ENCODE measurements around the gene PRR20E.
"Not testable (repeated sequence)": the region's sequence is repeated elsewhere in the genome, so short reads cannot be mapped to it uniquely, and the experiment has no call there.

Gene PRR20E

DNA sequence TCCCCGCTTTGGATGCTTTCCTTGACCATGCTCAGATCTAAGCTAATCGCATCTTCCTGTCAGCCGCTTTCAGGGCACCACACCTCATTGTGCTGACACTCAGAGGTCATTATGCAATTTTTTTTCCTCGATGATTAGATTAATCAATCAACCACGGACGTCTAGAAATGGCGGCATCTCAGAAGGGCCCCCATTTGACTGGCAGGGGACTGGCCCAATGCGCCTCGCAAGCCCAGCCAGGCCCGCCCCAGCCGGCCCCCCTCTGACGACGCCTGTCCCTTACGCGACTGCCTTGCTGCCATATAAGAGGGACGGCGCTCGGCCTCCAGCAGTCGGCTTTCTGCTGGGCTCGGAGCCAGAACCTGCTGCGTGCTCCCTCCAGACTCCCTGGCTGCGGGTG, at the start of gene PRR20E:
Gene PRR20E (plus strand): TSS at position 301 of the 400 bp plus-strand sequence. CDS start 387 bp downstream, outside the sequence.
- DNase-seq, result not testable (repeated sequence)

DNA sequence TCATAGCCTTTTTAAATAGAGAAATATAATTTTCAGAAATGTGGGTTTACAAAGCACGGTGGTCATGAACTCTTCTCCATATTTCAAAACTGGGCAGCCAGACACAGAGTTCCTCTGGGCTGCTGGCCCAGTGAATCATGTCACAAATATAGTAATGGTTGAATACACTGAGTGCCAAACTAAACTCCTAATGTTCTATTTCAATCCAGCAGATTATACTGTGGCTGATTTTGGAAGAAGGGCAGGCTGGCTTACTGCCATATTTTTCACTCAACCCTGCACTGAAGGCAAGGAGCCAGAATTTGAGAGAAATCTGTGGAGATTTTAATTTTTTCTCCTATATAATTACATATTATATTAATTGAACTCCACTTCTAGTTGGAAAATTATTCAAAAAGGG, 43.3 kb upstream of the PRR20E start:
- DNase-seq, result no peak

DNA sequence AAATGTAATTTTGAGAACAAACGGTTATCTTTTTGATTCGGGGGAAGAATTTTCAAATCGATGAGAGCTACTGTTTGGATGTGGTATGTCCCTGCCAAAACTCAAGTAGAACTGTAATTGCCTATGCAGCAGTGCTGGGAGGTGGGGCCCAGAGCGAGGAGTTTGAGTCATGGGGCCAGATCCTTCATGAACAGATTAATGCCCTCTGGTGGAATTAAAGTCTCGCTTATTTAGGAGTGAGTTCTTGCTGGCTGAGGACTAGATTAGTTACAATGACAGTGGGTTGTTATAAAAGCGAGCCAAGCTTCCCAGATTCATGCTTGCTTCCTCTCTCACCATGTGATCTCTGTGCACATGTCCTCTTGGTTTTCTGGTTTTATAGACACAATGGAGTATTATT, 38.1 kb upstream of the PRR20E start:
- no peak for DNase-seq

DNA sequence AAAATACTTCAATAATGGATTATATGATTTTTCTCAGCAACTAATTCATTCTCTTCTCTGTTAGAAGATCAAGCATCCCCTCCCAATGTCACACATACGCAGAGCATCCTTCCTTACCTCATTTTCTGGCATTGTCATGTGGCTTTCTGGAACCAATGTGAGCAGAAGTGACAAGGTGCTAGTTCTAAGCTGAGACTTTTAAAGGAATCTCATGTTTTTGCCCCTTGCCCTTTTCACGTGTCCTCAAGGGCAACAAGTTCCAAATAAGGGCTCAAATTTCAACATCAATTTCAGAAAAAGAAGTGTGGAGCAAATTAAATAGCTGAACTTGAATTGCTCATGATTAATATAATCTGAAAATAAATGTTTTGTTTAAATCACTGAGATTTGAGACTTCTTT, 30.9 kb upstream of the PRR20E start:
- DNase-seq, result no peak

DNA sequence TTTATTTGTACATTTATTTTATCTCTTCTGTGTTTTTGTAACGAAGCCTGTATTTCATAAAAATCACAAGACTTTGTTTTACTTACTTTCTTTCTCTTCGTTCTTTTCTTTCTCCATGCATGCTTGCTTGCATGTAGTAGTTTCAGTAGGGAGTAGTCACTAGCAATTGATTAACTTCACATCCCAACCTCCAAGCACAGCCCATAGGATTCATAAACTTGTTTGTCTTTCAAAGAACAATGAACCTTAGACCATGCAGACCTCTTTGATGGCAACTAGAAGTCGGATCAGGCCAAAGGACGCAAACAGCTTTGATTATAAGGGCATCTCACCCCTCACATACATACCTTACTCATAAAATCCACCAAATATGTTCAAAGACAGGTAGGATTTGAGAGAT, 29.4 kb upstream of the PRR20E start:
- DNase-seq, result no peak

DNA sequence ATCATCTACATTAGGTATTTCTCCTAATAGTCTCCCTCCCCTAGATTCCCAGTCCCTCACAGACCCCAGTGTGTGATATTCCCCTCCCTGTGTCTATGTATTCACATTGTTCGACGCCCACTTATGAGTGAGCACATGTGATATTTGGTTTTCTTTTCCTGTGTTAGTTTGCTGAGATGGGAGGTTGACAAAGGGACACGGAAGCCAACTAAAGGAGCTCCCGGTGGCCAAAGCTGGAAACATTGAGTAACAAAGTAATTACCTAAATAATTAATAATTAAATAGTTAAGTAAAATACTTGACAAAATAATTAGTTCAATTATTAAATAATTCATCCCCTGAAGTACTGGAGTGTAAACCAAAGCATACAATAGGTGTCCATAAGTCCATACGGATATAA, 28.0 kb upstream of the PRR20E start:
- DNase-seq, result no peak

DNA sequence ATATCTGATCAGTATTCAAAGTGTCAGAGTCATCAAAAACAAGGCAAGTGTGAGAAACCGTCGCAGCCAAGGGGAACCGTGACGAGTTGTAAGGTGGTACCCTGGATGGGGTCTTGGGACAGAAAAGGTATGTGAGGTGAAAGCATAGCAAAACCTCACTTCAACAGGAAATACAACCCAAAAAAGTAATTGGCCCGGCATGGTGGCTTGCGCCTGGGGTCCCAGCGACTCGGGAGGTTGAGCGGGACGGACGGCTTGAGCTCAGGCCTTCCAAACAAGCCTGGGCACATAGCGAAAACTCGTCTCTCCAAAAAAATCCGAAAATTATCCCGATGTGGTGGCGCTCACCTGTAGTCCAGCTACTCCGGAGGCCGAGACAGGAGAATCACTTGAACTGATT, 27.2 kb upstream of the PRR20E start:
- not testable (repeated sequence) for DNase-seq

DNA sequence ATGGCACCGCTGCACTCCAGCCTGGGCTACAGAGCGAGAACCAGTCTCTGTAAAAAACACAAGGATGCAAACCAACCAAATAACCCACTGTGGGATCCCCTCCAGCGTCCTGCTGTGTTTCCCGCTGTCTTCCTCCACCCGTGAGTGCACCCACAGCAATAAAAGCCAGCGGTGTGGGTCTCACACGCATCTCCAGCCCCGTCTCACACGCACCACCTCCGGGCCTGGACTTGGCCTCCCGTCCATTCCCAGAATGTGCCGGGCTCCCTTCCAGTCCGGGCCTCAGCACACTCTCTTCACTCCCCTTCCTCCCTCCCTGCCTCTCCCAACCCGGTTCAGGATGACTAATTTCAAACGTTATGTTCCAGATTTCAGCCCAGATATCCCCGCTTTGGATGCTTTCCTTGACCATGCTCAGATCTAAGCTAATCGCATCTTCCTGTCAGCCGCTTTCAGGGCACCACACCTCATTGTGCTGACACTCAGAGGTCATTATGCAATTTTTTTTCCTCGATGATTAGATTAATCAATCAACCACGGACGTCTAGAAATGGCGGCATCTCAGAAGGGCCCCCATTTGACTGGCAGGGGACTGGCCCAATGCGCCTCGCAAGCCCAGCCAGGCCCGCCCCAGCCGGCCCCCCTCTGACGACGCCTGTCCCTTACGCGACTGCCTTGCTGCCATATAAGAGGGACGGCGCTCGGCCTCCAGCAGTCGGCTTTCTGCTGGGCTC, 26.6 kb upstream of the PRR20E start, which contains the start of gene PRR20A:
Gene PRR20A (plus strand): TSS at position 684 of the 734 bp plus-strand sequence. CDS start 387 bp downstream, outside the sequence.
- DNase-seq, result not testable (repeated sequence)

DNA sequence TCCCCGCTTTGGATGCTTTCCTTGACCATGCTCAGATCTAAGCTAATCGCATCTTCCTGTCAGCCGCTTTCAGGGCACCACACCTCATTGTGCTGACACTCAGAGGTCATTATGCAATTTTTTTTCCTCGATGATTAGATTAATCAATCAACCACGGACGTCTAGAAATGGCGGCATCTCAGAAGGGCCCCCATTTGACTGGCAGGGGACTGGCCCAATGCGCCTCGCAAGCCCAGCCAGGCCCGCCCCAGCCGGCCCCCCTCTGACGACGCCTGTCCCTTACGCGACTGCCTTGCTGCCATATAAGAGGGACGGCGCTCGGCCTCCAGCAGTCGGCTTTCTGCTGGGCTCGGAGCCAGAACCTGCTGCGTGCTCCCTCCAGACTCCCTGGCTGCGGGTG, 19.8 kb upstream of the PRR20E start, which contains the start of gene PRR20B:
Gene PRR20B (plus strand): TSS at position 301 of the 400 bp plus-strand sequence. CDS start 387 bp downstream, outside the sequence.
- not testable (repeated sequence) for DNase-seq

DNA sequence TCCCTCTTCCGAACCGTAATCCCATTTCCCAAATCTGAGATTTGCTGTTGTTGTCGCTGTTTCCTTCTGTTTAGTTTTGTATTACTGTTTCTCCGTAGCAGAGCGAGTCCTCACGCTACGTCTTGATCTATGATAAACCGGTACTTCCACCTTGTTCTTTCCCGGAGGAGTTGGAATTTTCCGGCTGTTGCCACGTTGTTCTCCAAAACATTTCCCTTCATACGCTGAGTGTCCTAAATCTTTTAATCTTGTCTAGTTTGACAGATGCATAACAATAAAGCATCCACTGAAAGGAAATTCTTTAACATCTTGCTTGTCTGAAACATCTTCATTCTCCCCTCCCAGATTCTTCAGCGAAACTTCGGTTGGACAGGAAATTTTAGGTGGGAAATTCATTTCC, 18.9 kb upstream of the PRR20E start:
- DNase-seq, result not testable (repeated sequence)

DNA sequence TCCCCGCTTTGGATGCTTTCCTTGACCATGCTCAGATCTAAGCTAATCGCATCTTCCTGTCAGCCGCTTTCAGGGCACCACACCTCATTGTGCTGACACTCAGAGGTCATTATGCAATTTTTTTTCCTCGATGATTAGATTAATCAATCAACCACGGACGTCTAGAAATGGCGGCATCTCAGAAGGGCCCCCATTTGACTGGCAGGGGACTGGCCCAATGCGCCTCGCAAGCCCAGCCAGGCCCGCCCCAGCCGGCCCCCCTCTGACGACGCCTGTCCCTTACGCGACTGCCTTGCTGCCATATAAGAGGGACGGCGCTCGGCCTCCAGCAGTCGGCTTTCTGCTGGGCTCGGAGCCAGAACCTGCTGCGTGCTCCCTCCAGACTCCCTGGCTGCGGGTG, 13.2 kb upstream of the PRR20E start, which contains the start of gene PRR20C:
Gene PRR20C (plus strand): TSS at position 301 of the 400 bp plus-strand sequence. CDS start 387 bp downstream, outside the sequence.
- DNase-seq, result not testable (repeated sequence)

DNA sequence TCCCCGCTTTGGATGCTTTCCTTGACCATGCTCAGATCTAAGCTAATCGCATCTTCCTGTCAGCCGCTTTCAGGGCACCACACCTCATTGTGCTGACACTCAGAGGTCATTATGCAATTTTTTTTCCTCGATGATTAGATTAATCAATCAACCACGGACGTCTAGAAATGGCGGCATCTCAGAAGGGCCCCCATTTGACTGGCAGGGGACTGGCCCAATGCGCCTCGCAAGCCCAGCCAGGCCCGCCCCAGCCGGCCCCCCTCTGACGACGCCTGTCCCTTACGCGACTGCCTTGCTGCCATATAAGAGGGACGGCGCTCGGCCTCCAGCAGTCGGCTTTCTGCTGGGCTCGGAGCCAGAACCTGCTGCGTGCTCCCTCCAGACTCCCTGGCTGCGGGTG, 6.7 kb upstream of the PRR20E start, which contains the start of gene PRR20D:
Gene PRR20D (plus strand): TSS at position 301 of the 400 bp plus-strand sequence. CDS start 387 bp downstream, outside the sequence.
- DNase-seq, result not testable (repeated sequence)

DNA sequence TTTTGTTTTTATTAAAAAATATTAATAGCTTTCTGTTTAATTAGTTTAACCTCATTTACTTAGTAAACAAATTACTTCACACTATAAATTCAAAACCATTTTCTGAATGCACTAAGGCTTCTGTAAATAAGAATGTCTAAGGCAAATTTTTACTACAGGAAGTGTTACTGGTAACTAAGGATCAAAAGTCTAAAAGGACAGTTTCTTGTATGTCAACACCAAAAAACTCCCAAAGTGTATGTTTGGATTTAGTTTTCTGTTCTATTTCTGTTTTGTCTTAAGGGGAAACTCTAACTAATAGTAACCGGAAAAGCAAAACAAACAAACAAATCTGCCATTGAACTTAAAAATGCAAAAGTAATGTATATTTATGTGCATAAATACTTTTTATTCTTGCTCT, 24.7 kb downstream of the PRR20E start:
- no peak for DNase-seq

DNA sequence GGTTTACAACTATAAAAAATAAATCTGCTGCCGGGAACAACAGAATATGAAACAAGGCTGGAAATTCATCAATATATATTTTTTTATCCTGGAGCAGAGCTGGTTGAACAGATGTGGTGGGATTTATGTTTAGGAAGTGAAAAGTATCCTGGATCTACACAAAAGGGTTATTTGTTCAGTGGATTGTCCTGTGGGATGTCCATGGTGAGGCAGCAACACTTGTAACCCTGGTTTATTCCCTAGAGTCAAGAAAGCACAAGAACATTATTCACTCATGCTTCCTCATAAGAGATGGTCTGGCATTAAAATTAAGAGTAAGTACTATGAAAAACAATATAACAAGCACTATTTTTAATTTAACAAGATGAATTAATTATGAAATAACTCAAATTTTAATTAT, 46.0 kb downstream of the PRR20E start:
- DNase-seq, result no peak

All from NCI-H2227 treated with DMSO at 0.1 percent for 48 hours (cell line).